ENCODE measurements around the gene DNAH8. TPM values are rescaled to one million over a fixed set of nuclear protein-coding genes. Genes with fewer than 3 reads are reported as not detected.
"Not testable (repeated sequence)": the region's sequence is repeated elsewhere in the genome, so short reads cannot be mapped to it uniquely, and the experiment has no call there.

The DNAH8 gene
- total RNA-seq, 4 donors from 2014 or later, result 0.22 TPM; not detected in 3

GRCh38 chr6:38915205-38915925, 200.3 kb downstream of the DNAH8 start:
- Histone ChIP-seq H3K4me1 (no peaks in the 10 kb centered on the region), H3K9me3 (no peaks in the 10 kb centered on the region), H3K27me3 (no peaks in the 10 kb centered on the region), H3K4me3 (no peak overlapping the region), H3K27ac (no peak overlapping the region), H3K36me3 (no peaks in the 10 kb centered on the region)
- 94 to 97% methylated on average over 2 of the region's 2 CpGs for WGBS, 2 donors
- TF ChIP-seq POLR2A (IDR thresholded peaks at IDR 0.05), result no peak
- TF ChIP-seq EP300 (IDR thresholded peaks at IDR 0.05), result no peak
- TF ChIP-seq CTCF (IDR thresholded peaks at IDR 0.05), result no peak
- no peak for DNase-seq (ENCODE audit: low spot score in 2 of 2)

GRCh38 chr6:38921540-38921939, 206.4 kb downstream of the DNAH8 start:
- WGBS, 2 donors, result 67 to 75% methylated on average over 8 of the region's 8 CpGs
- not testable (repeated sequence) for H3K4me1 ChIP-seq; H3K36me3 ChIP-seq; H3K4me3 ChIP-seq; H3K27me3 ChIP-seq; H3K27ac ChIP-seq; DNase-seq (ENCODE audit: low spot score in 2 of 2); H3K9me3 ChIP-seq

GRCh38 chr6:38924791-38925509, 209.8 kb downstream of the DNAH8 start:
- no peak overlapping the region for H3K27ac ChIP-seq
- WGBS, 2 donors, result 83 to 86% methylated on average over 7 of the region's 7 CpGs

GRCh38 chr6:38929560-38929959, 214.4 kb downstream of the DNAH8 start:
- no peak for TF ChIP-seq EP300 (IDR thresholded peaks at IDR 0.05)
- TF ChIP-seq CTCF (IDR thresholded peaks at IDR 0.05), result no peak
- no peak for TF ChIP-seq POLR2A (IDR thresholded peaks at IDR 0.05)
- Histone ChIP-seq H3K27ac (no peak overlapping the region), H3K36me3 (no peaks in the 10 kb centered on the region), H3K9me3 (no peaks in the 10 kb centered on the region), H3K27me3 (no peaks in the 10 kb centered on the region), H3K4me1 (no peaks in the 10 kb centered on the region), H3K4me3 (no peak overlapping the region)
- DNase-seq (ENCODE audit: low spot score in 2 of 2), result no peak
- WGBS, 2 donors, result 76 to 82% methylated on average over 5 of the region's 5 CpGs

More at GRCh38 chr6:38924791-38925509, 209.8 kb downstream of the DNAH8 start:
- H3K36me3 ChIP-seq, result no peaks in the 10 kb centered on the region
- TF ChIP-seq CTCF (IDR thresholded peaks at IDR 0.05) (no peak), POLR2A (IDR thresholded peaks at IDR 0.05) (no peak), EP300 (IDR thresholded peaks at IDR 0.05) (no peak)
- H3K27me3 ChIP-seq, result no peaks in the 10 kb centered on the region
- no peaks in the 10 kb centered on the region for H3K9me3 ChIP-seq
- H3K4me1 ChIP-seq, result no peaks in the 10 kb centered on the region
- no peak for DNase-seq (ENCODE audit: low spot score in 2 of 2)
- no peak overlapping the region for H3K4me3 ChIP-seq

- 53 to 62% methylated on average over 3 of the region's 3 CpGs for WGBS, 2 donors
- Histone ChIP-seq H3K4me3 (no peak overlapping the region), H3K36me3 (no peaks in the 10 kb centered on the region), H3K27ac (no peak overlapping the region), H3K27me3 (no peaks in the 10 kb centered on the region), H3K9me3 (no peaks in the 10 kb centered on the region), H3K4me1 (no peaks in the 10 kb centered on the region)
- TF ChIP-seq CTCF (IDR thresholded peaks at IDR 0.05) (no peak), POLR2A (IDR thresholded peaks at IDR 0.05) (no peak), EP300 (IDR thresholded peaks at IDR 0.05) (no peak)
- no peak for DNase-seq (ENCODE audit: low spot score in 2 of 2)
Measured at GRCh38 chr6:38933426-38933825, 218.3 kb downstream of the DNAH8 start.

Data from tibial nerve (tissue), 4 donors.